H9 (cell line): Measurements from ENCODE around the gene NEDD9. TPM values are rescaled to one million over a fixed set of nuclear protein-coding genes. Genes with fewer than 3 reads are reported as not detected.

Source experiments
- DNase-seq: peaks from one replicate; pipeline ENCODE4 v3.0.0-alpha.2; 2017
- H2AFZ ChIP-seq: one replicate; pipeline ENCODE4 v1.6.1; 2013; ENCODE audit warnings: mild to moderate bottlenecking, low read length, control low read depth, moderate library complexity
- H2AK5ac ChIP-seq: 2 replicates; pipeline ENCODE4 v1.6.1; 2013; ENCODE audit warnings: low read length, control low read depth, mixed read lengths; ENCODE audit not compliant: insufficient read length
- H2BK120ac ChIP-seq: one replicate; pipeline ENCODE4 v1.6.1; 2013; ENCODE audit warnings: low read depth, mild to moderate bottlenecking, low read length, control low read depth, inconsistent platforms; ENCODE audit not compliant: poor library complexity, severe bottlenecking
- H2BK12ac ChIP-seq: 2 replicates; pipeline ENCODE4 v1.6.1; 2013; ENCODE audit warnings: low read length, control low read depth, mixed read lengths, low read depth; ENCODE audit not compliant: insufficient read length
- H2BK15ac ChIP-seq: 2 replicates; pipeline ENCODE4 v1.6.1; 2013; ENCODE audit warnings: low read depth, low read length, control low read depth
- H2BK20ac ChIP-seq: one replicate; pipeline ENCODE4 v1.6.1; 2013; ENCODE audit warnings: low read depth, mild to moderate bottlenecking, low read length, control low read depth, inconsistent platforms; ENCODE audit not compliant: poor library complexity, severe bottlenecking
- H2BK5ac ChIP-seq: 2 replicates; pipeline ENCODE4 v1.6.1; 2013; ENCODE audit warnings: low read length, control low read depth, mixed read lengths; ENCODE audit not compliant: insufficient read length
- H3K14ac ChIP-seq: 2 replicates; pipeline ENCODE4 v1.6.1; 2013; ENCODE audit warnings: low read length, control low read depth; ENCODE audit not compliant: insufficient read depth
- H3K18ac ChIP-seq: 2 replicates; pipeline ENCODE4 v1.6.1; 2013; ENCODE audit warnings: low read depth, mild to moderate bottlenecking, mixed read lengths, low read length, control low read depth; ENCODE audit not compliant: insufficient read length
- H3K23ac ChIP-seq: 2 replicates; pipeline ENCODE4 v1.6.1; 2013; ENCODE audit warnings: low read length, control low read depth, mixed read lengths, low read depth; ENCODE audit not compliant: insufficient read length
- H3K23me2 ChIP-seq: 2 replicates; pipeline ENCODE4 v1.6.1; 2013; ENCODE audit warnings: low read depth, mild to moderate bottlenecking, mixed read lengths, low read length, control low read depth; ENCODE audit not compliant: insufficient read length, poor library complexity, severe bottlenecking
- H3K27ac ChIP-seq: 2 replicates; pipeline ENCODE4 v1.5.1; 2013; ENCODE audit warnings: low read length, control low read depth, mixed read lengths, low read depth; ENCODE audit not compliant: insufficient read length
- H3K27me3 ChIP-seq: 2 replicates; pipeline ENCODE4 v1.6.1; 2013; ENCODE audit warnings: low read length, control low read depth, inconsistent platforms; ENCODE audit not compliant: insufficient read depth
- H3K4ac ChIP-seq: 2 replicates; pipeline ENCODE4 v1.6.1; 2013; ENCODE audit warnings: low read depth, mild to moderate bottlenecking, control low read depth, inconsistent platforms, low read length, moderate library complexity
- H3K4me1 ChIP-seq: 2 replicates; pipeline ENCODE4 v1.6.1; 2013; ENCODE audit warnings: low read length, control low read depth, inconsistent platforms; ENCODE audit not compliant: insufficient read depth
- H3K4me2 ChIP-seq: 2 replicates; pipeline ENCODE4 v1.6.1; 2013; ENCODE audit warnings: low read length, control low read depth, mixed read lengths; ENCODE audit not compliant: insufficient read length, insufficient read depth
- H3K56ac ChIP-seq: 2 replicates; pipeline ENCODE4 v1.6.1; 2013; ENCODE audit warnings: low read depth, mild to moderate bottlenecking, mixed read lengths, low read length, control low read depth; ENCODE audit not compliant: insufficient read length
- H3K79me1 ChIP-seq: 2 replicates; pipeline ENCODE4 v1.6.1; 2013; ENCODE audit warnings: low read depth, mild to moderate bottlenecking, moderate library complexity, low read length, control low read depth, inconsistent platforms; ENCODE audit not compliant: insufficient read depth, poor library complexity, severe bottlenecking
- H3K79me2 ChIP-seq: 2 replicates; pipeline ENCODE4 v1.6.1; 2013; ENCODE audit warnings: low read length, control low read depth, inconsistent platforms; ENCODE audit not compliant: insufficient read depth
- H3K9ac ChIP-seq: 2 replicates; pipeline ENCODE4 v1.6.1; 2013; ENCODE audit warnings: low read length, control low read depth, mixed read lengths; ENCODE audit not compliant: insufficient read length; ENCODE audit errors: extremely low read depth
- H3K9me3 ChIP-seq: one replicate; pipeline ENCODE4 v1.6.1; 2013; ENCODE audit warnings: low read depth, low read length, inconsistent platforms; ENCODE audit not compliant: control insufficient read depth
- H3T11ph ChIP-seq: one replicate; pipeline ENCODE4 v1.6.1; 2013; ENCODE audit warnings: mild to moderate bottlenecking, low read length, control low read depth, inconsistent platforms
- H4K20me1 ChIP-seq: one replicate; pipeline ENCODE4 v1.6.1; 2013; ENCODE audit not compliant: control insufficient read depth, insufficient read length, insufficient read depth
- H4K5ac ChIP-seq: 2 replicates; pipeline ENCODE4 v1.6.1; 2013; ENCODE audit warnings: low read depth, mild to moderate bottlenecking, mixed read lengths, low read length, control low read depth; ENCODE audit not compliant: insufficient read length
- H4K8ac ChIP-seq: replicated peaks from 2 replicates; pipeline ENCODE4 v1.6.1; 2013; ENCODE audit warnings: low read length, control low read depth, mixed read lengths, low read depth; ENCODE audit not compliant: insufficient read length
- H4K91ac ChIP-seq: 2 replicates; pipeline ENCODE4 v1.6.1; 2013; ENCODE audit warnings: low read depth, mild to moderate bottlenecking, moderate library complexity, mixed read lengths, low read length, control low read depth; ENCODE audit not compliant: insufficient read length
- H3K27ac Mint-ChIP-seq, 3 experiments: 2 replicates in 2 of 3; 3 replicates in 1 of 3; pipeline ENCODE4 v1.8.0; 2020 to 2021; ENCODE audit warnings: mixed read lengths in 3 of 3, mild to moderate bottlenecking in 1 of 3, moderate library complexity in 1 of 3
- H3K27me3 Mint-ChIP-seq: 2 replicates; pipeline ENCODE4 v1.8.0; 2021; ENCODE audit warnings: low read depth, mild to moderate bottlenecking, moderate library complexity, mixed read lengths
- H3K36me3 Mint-ChIP-seq, 3 experiments: 2 replicates in 2 of 3; 3 replicates in 1 of 3; pipeline ENCODE4 v1.8.0; 2020 to 2021; ENCODE audit warnings: low read depth in 3 of 3, mixed read lengths in 3 of 3; ENCODE audit not compliant: insufficient read depth in 1 of 3
- H3K4me1 Mint-ChIP-seq, 2 experiments: 2 replicates each; pipeline ENCODE4 v1.8.0; 2020; ENCODE audit warnings: mixed read lengths in 2 of 2
- H3K4me3 Mint-ChIP-seq, 2 experiments: 2 replicates in 1 of 2; 3 replicates in 1 of 2; pipeline ENCODE4 v1.8.0; 2020 to 2021; ENCODE audit warnings: mild to moderate bottlenecking in 2 of 2, mixed read lengths in 2 of 2, moderate library complexity in 1 of 2
- H3K9me3 Mint-ChIP-seq, 2 experiments: 2 replicates in 1 of 2; 3 replicates in 1 of 2; pipeline ENCODE4 v1.8.0; 2020; ENCODE audit warnings: mild to moderate bottlenecking in 2 of 2, mixed read lengths in 2 of 2, moderate library complexity in 1 of 2
- CTCF ChIP-seq: fragments of 200-600 bp; sonication (generic); conservative IDR thresholded peaks from 3 replicates; pipeline ENCODE4 v1.8.0; 2021; ENCODE audit warnings: antibody characterized with exemption, mild to moderate bottlenecking
- total RNA-seq: library from RNA; stranded (reverse); gene quantifications from 2 replicates; pipeline ENCODE4 v1.2.1, GENCODE V29; 2021

NEDD9 gene
- total RNA-seq, 1 experiment from 2014 or later = 5.5 TPM

GRCh38 chr6:11136809-11137208 lies 95.7 kb downstream of the NEDD9 start:
- no peaks in the 10 kb centered on the region for H4K20me1 ChIP-seq
- H2AFZ ChIP-seq = no peak overlapping the region
- H4K91ac ChIP-seq = no peak overlapping the region
- no peak overlapping the region for H2BK5ac ChIP-seq
- H4K5ac ChIP-seq = no peak overlapping the region
- H3K4ac ChIP-seq = no peak overlapping the region
- H3K14ac ChIP-seq = no peak overlapping the region
- Mint-ChIP-seq H3K27ac (no peak overlapping the region), H3K4me1 (peaks cover 13 to 17% of the 10 kb centered on the region in 2 experiments), H3K36me3 (peaks cover 6 to 13% (median 13%) of the 10 kb centered on the region in 3 experiments; a peak in 5 of 7 replicates), H3K27me3 (no peaks in the 10 kb centered on the region), H3K4me3 (no peak overlapping the region), H3K9me3 (no peaks in the 10 kb centered on the region)
- no peak overlapping the region for H3K18ac ChIP-seq
- H3K9me3 ChIP-seq = no peaks in the 10 kb centered on the region
- H3K56ac ChIP-seq = no peak overlapping the region
- no peak overlapping the region for H2AK5ac ChIP-seq
- DNase-seq = no peak
- no peak overlapping the region for H3K4me2 ChIP-seq
- no peaks in the 10 kb centered on the region for H3K23me2 ChIP-seq
- H2BK20ac ChIP-seq = no peak overlapping the region
- H3K4me1 ChIP-seq = no peaks in the 10 kb centered on the region
- H3K79me1 ChIP-seq = no peaks in the 10 kb centered on the region
- no peak overlapping the region for H4K8ac ChIP-seq
- no peak overlapping the region for H2BK15ac ChIP-seq
- H3K27ac ChIP-seq = no peak overlapping the region
- no peak overlapping the region for H3T11ph ChIP-seq
- H3K79me2 ChIP-seq = no peaks in the 10 kb centered on the region
- H2BK12ac ChIP-seq = no peak overlapping the region
- no peak for TF ChIP-seq CTCF
- H3K9ac ChIP-seq = no peak overlapping the region
- no peaks in the 10 kb centered on the region for H3K27me3 ChIP-seq
- no peak overlapping the region for H3K23ac ChIP-seq
- no peak overlapping the region for H2BK120ac ChIP-seq

Other genes starting within 250 kb of the NEDD9 start
- 0.46 and 0.57 TPM in 2 replicates for gene ELOVL2, start 188.4 kb downstream of the NEDD9 start, total RNA-seq
- 10.6 and 11.5 TPM in 2 replicates for gene SMIM13, start 138.8 kb downstream of the NEDD9 start, total RNA-seq
- not detected in 2 replicates for gene ERVFRD-1, start 120.9 kb downstream of the NEDD9 start, total RNA-seq